Stimulated activated CD4-positive, alpha-beta T cell treated with anti-CD3 and anti-CD28 coated beads, Interleukin-12 subunit alpha, Interleukin-12 subunit beta, amount 100 ng/mL, for 48 hours (primary cell): Measurements from ENCODE around the gene NYNRIN.
"Not testable (repeated sequence)": the region's sequence is repeated elsewhere in the genome, so short reads cannot be mapped to it uniquely, and the experiment has no call there.

ENCODE experiments used
- DNase-seq, 3 donors: peaks; one replicate each; pipeline ENCODE4 v3.0.0-alpha.2; 2020; ENCODE audit warnings: low read depth in 2 of 3, low spot score in 1 of 3

NYNRIN gene

GRCh38 chr14:24442240-24443052 is 43.6 kb downstream of the NYNRIN start, which contains the start of gene SDR39U1:
Gene SDR39U1, minus strand, starts transcription at chr14:24442776. Its CDS starts 7 bp downstream, at chr14:24442769.
- peak; percentile 92 to 95 (median 93) for DNase-seq

DNA sequence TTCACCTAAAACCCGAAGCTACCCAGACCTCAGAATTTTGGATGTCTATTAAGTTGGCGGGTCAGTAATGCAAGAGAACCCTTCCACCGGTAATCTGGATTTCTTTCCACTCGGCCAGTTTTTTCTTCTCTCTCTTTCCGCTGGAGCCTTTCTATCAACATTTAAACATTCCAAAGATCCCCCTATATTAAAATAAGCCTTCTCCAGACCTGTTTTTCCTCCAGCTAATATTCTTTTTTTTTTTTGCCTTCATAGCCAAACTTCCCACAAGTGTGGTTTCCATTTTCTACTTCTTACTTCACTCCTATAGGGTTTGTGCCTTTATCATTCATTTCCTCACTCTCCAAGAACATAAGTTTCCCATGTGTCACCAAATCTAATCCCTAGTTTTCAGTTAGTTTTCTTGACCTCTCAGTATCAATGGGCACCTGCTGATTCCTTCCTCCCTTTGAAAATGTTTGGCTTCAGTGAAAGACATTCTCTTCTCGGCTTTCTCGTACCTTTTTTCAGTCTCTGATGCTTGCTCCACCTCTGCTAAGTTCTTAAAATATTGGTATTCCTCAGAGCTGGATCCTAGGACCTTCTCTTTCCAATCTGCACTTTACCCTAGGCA is 44.4 kb downstream of the NYNRIN start:
- no peak for DNase-seq

DNA sequence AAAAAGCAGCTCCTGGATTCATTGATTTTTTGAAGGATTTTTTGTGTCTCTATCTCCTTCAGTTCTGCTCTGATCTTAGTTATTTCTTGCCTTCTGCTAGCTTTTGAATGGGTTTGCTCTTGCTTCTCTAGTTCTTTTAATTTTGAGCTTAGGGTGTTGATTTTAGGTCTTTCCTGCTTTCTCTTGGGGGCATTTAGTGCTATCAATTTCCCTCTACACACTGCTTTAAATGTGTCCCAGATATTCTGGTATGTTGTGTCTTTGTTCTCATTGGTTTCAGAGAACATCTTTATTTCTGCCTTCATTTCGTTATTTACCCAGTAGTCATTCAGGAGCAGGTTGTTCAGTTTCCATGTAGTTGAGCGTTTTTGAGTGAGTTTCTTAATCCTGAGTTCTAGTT is 52.0 kb downstream of the NYNRIN start:
- not testable (repeated sequence) for DNase-seq

- DNase-seq: no peak
Measured at GRCh38 chr14:24456980-24457379, 58.2 kb downstream of the NYNRIN start.

GRCh38 chr14:24458736-24459135 is 59.9 kb downstream of the NYNRIN start:
- DNase-seq: no peak

DNA sequence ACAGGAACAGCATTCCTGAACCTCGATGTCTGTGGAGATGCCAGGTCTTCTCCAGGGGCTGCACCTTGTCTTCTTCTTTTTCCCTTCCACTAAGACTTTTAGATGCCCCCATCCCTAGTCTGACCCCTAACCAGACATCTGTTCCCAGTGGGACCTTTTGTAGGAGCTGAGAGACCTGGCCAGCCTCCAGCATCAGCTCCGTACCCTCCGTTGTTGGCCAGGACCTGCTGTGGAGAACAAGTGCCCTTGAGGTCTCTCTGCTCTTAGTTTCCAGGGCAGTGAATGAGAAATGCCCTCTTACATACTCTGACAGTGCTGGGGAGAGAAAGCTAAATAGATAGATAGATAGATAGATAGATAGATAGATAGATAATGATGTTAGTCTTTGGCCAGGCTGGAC is 60.5 kb downstream of the NYNRIN start:
- DNase-seq: no peak

- DNase-seq: no peak
Measured at GRCh38 chr14:24461336-24461735, 62.5 kb downstream of the NYNRIN start.

DNA sequence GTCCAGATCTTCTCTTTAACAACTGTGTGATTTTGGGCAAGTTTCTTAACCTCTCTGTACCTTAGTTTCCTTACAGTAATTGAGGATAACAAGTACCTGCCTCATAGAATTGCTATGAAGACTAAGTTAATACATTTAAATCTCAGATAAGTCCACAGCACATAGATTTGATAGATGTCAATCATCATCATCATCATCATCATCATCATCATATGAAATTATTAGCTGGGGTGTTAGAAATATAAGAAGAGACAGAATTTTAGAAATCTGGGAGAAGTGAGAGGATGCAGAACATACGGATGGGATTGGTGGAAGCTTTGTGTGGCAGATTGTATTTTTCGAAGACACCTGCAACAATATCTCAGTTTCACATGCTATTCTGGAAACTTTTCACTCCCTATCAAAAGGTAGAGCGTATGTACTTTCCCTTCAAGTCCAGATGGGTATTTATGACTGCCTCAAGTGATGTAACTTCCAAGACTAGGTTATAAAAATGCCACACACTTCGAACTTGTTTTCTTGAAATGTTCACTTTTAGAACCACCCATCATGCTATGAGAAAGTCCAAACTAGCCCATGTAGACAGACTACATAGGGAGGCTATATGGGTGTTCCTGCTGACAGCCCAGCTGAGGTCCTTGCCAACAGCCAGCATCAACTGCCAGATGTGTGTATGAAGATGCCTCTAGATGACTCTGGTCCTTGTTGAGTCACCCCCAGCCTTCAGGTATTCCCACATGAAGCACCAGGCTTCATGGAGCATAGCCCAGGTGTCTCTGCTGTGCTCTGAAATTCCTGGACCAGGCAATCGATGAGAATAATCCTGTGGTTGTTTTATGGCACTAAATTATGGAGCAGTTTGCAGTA is 64.4 kb downstream of the NYNRIN start:
- DNase-seq: no peak

GRCh38 chr14:24463884-24464785 is 65.3 kb downstream of the NYNRIN start:
- DNase-seq: no peak

- DNase-seq: no peak
Measured at GRCh38 chr14:24465368-24465767, 66.6 kb downstream of the NYNRIN start.

DNA sequence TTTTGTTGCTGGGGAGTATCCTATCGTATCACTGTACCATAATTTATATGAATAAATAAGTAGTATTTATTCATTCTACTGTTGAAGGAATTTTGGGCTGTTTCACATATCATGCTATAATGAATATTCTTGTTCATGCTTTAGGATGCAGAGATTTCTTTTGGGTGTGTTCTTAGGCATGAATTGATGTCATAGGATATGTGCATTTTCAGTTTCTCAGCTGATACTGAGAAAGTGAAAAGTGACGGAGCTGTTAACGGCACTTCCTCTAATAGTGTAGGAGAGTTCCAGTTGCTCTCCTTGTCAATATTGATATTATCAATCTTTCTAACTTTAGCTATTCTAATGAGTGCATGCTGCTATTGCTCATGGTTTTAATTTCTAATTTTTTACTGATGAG is 67.0 kb downstream of the NYNRIN start:
- DNase-seq: no peak
